ENCODE measurements around the gene KCNS3. TPM values are rescaled to one million over a fixed set of nuclear protein-coding genes. Genes with fewer than 3 reads are reported as not detected.

Gene KCNS3
- total RNA-seq, 1 experiment from 2014 or later, result 1.7 TPM

DNA sequence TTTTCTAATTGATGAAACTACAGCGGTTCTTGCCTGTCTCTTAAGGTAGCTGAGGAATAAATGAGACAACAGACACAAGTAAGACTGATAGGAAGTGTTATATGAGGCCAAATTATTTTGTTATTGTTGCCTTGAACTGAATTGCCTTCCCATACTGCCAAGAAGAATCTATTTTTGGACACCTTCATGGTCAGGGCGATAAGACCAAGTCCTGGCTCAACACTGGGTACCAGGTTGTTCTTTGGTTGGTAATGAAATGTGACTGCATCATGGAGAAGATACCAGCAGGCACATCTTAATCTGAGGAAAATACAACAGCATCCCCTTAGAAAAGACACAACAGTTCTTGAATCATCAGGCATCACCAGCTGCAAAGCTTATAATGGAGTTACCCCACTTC, 38.5 kb upstream of the KCNS3 start:
- BruUV-seq (replicated peaks), result no TSS peak
- no peaks in the 10 kb centered on the region for H3K36me3 ChIP-seq (ENCODE audit: control insufficient read depth, insufficient read depth, low read length)
- no peak overlapping the region for H3K4me3 ChIP-seq (ENCODE audit: low read depth in 2 of 2, low read length in 2 of 2)
- TF ChIP-seq REST (IDR thresholded peaks at IDR 0.05; ENCODE audit: insufficient read depth in 1 of 2, low read depth in 2 of 2, low read length in 1 of 2) (no peak), SIN3A (IDR thresholded peaks at IDR 0.05; ENCODE audit: borderline replicate concordance, insufficient read depth, low read depth, low read length) (no peak), TCF7L2 (IDR thresholded peaks at IDR 0.05; ENCODE audit: low read depth, low read length) (no peak), CTCF (IDR thresholded peaks at IDR 0.05) (no peak), POLR2AphosphoS5 (IDR thresholded peaks at IDR 0.05; ENCODE audit: low read depth, low read length) (no peak)
- H3K4me1 ChIP-seq (ENCODE audit: control insufficient read depth, insufficient read depth, low read length), result no peaks in the 10 kb centered on the region
- DNase-seq (ENCODE audit: low read depth, low spot score) (no peak), ATAC-seq (no peak)
- no peaks in the 10 kb centered on the region; the same call in 1 of the 2 replicates for H3K27me3 ChIP-seq (ENCODE audit: control insufficient read depth, insufficient read depth, low read length)
- CTCF ChIA-PET, result no interaction called here
- POLR2A ChIA-PET, result no interaction called here
- no peak overlapping the region for H3K27ac ChIP-seq (ENCODE audit: low read length)
- H3K9me3 ChIP-seq (ENCODE audit: control insufficient read depth, insufficient read depth, low read depth, low read length), result no peaks in the 10 kb centered on the region
- intact Hi-C loops (cut with micrococcal nuclease; ENCODE audit: unreplicated experiment) (no loop called here), in situ Hi-C loops (cut with HindIII; ENCODE audit: low pct_unique_long_range_greater_than_20kb, low sequenced_read_pairs) (no loop called here)

- intact Hi-C loops (cut with micrococcal nuclease; ENCODE audit: unreplicated experiment) (no loop called here), in situ Hi-C loops (cut with HindIII; ENCODE audit: low pct_unique_long_range_greater_than_20kb, low sequenced_read_pairs) (no loop called here)
- H3K4me1 ChIP-seq (ENCODE audit: control insufficient read depth, insufficient read depth, low read length), result no peaks in the 10 kb centered on the region
- ChIA-PET POLR2A (no interaction called here), CTCF (no interaction called here)
- no peak overlapping the region for H3K27ac ChIP-seq (ENCODE audit: low read length)
- no peak for DNase-seq (ENCODE audit: low read depth, low spot score)
- H3K36me3 ChIP-seq (ENCODE audit: control insufficient read depth, insufficient read depth, low read length), result no peaks in the 10 kb centered on the region
- no TSS peak for BruUV-seq (replicated peaks)
- TF ChIP-seq SIN3A (IDR thresholded peaks at IDR 0.05; ENCODE audit: borderline replicate concordance, insufficient read depth, low read depth, low read length) (no peak), CTCF (IDR thresholded peaks at IDR 0.05) (no peak), TCF7L2 (IDR thresholded peaks at IDR 0.05; ENCODE audit: low read depth, low read length) (no peak), REST (IDR thresholded peaks at IDR 0.05; ENCODE audit: insufficient read depth in 1 of 2, low read depth in 2 of 2, low read length in 1 of 2) (no peak), POLR2AphosphoS5 (IDR thresholded peaks at IDR 0.05; ENCODE audit: low read depth, low read length) (no peak)
- no peak overlapping the region for H3K4me3 ChIP-seq (ENCODE audit: low read depth in 2 of 2, low read length in 2 of 2)
- H3K9me3 ChIP-seq (ENCODE audit: control insufficient read depth, insufficient read depth, low read depth, low read length), result no peaks in the 10 kb centered on the region
- peaks cover 4% of the 10 kb centered on the region for H3K27me3 ChIP-seq (ENCODE audit: control insufficient read depth, insufficient read depth, low read length)
- ATAC-seq, result no peak
Observed at GRCh38 chr2:17843457-17843856, 35.0 kb upstream of the KCNS3 start.

Measured in Panc1 (cell line).